HT1080 (cell line): ENCODE results near the gene EDEM1. TPM values are rescaled to one million over a fixed set of nuclear protein-coding genes. Genes with fewer than 3 reads are reported as not detected.

Source experiments
- DNase-seq: peaks from one replicate; pipeline ENCODE4 v3.0.0-alpha.2; 2015; ENCODE audit warnings: low read depth
- small RNA-seq: library from RNA; depleted of rRNA; stranded (forward); fragments of <200 nt; gene quantifications from one replicate; pipeline ENCODE3, GENCODE V24; 2014
- total RNA-seq: library from RNA; depleted of rRNA; stranded (reverse); fragments of >200 nt; shearing (Covaris generic); gene quantifications from 2 replicates; pipeline ENCODE4 v1.2.3, GENCODE V29; 2014; rRNA removed

The EDEM1 gene
- total RNA-seq, 1 experiment from 2014 or later = 57.4 TPM

GRCh38 chr3:5264896-5265770 lies 77.6 kb downstream of the EDEM1 start:
- no peak for DNase-seq

GRCh38 chr3:5267252-5267651 lies 79.7 kb downstream of the EDEM1 start:
- no peak for DNase-seq

GRCh38 chr3:5267889-5268288 lies 80.4 kb downstream of the EDEM1 start:
- no peak for DNase-seq

Small RNAs within 50 kb of the gene (small RNA-seq; reads per million reads assigned to genes)
- gene MIR4790 (not detected), gene RN7SL553P (not detected)

Other genes with a start within 250 kb of the EDEM1 start
- gene BHLHE40, start 208.3 kb upstream of the EDEM1 start, total RNA-seq = 14.1 and 19.2 TPM in 2 replicates
- gene ARL8B, start 65.4 kb upstream of the EDEM1 start, total RNA-seq = 30.2 and 35.8 TPM in 2 replicates